ENCODE data around the gene ZBTB17.

- no peak for TF ChIP-seq CTCF (conservative IDR thresholded peaks at IDR 0.05; ENCODE audit: low read depth in 2 of 2)
- no peak for TF ChIP-seq JUNB (IDR thresholded peaks at IDR 0.05; ENCODE audit: unreplicated experiment)
- TF ChIP-seq POLR2AphosphoS5 (IDR thresholded peaks at IDR 0.05; ENCODE audit: low read depth), result no peak
- TF ChIP-seq EZH2 (IDR thresholded peaks at IDR 0.05; ENCODE audit: low read depth, unreplicated experiment), result no peak
- TF ChIP-seq EZH2phosphoT487 (IDR thresholded peaks at IDR 0.05; ENCODE audit: unreplicated experiment), result no peak
- no peak for TF ChIP-seq REST (IDR thresholded peaks at IDR 0.05; ENCODE audit: unreplicated experiment)
- TF ChIP-seq CREB1 (CRISPR knock-in tag; IDR thresholded peaks at IDR 0.05; ENCODE audit: low read depth), result no peak
- TF ChIP-seq NANOG (IDR thresholded peaks at IDR 0.05; ENCODE audit: borderline replicate concordance), result no peak
- TF ChIP-seq ZNF331 (CRISPR knock-in tag; IDR thresholded peaks at IDR 0.05; ENCODE audit: low read depth), result no peak
- no peak for TF ChIP-seq STAT1 (IDR thresholded peaks at IDR 0.05; ENCODE audit: unreplicated experiment)
- TF ChIP-seq ZNF114 (CRISPR knock-in tag; IDR thresholded peaks at IDR 0.05), result no peak
These were observed 21.2 kb upstream of the ZBTB17 start for GRCh38 chr1:15997076-15997585.

Data from GM23338 (cell line).